GM23338 (cell line): ENCODE results near the gene PSMA5. TPM values are rescaled to one million over a fixed set of nuclear protein-coding genes. Genes with fewer than 3 reads are reported as not detected.

ENCODE experiments used
- ATAC-seq: fragments of 200-7000 bp; cut with Tn5 transposase; 3 replicates; pipeline ENCODE4 v1.9.1; 2020
- DNase-seq: peaks from one replicate; pipeline ENCODE4 v3.0.0-alpha.2; 2015; ENCODE audit warnings: low spot score
- H2AFZ ChIP-seq: fragments of 200-600 bp; sonication (generic); 2 replicates; pipeline ENCODE4 v1.8.0; 2016; ENCODE audit warnings: antibody characterized with exemption, mild to moderate bottlenecking, moderate library complexity
- H3F3A ChIP-seq: fragments of 200-600 bp; sonication (generic); replicated peaks from 2 replicates; pipeline ENCODE4 v1.8.0; 2017; ENCODE audit warnings: antibody characterized with exemption, mixed run types, low read depth
- H3K27ac ChIP-seq: fragments of 200-600 bp; sonication (generic); 2 replicates; pipeline ENCODE4 v1.6.1; 2016; ENCODE audit warnings: low read depth
- H3K27me3 ChIP-seq: fragments of 200-600 bp; sonication (generic); 2 replicates; pipeline ENCODE4 v1.8.0; 2016; ENCODE audit warnings: mild to moderate bottlenecking, mixed run types, moderate library complexity; ENCODE audit not compliant: insufficient read depth
- H3K36me3 ChIP-seq: fragments of 200-600 bp; sonication (generic); 2 replicates; pipeline ENCODE4 v1.8.0; 2016; ENCODE audit warnings: mild to moderate bottlenecking; ENCODE audit not compliant: insufficient read depth
- H3K4me1 ChIP-seq: fragments of 200-600 bp; sonication (generic); 2 replicates; pipeline ENCODE4 v1.8.0; 2016; ENCODE audit warnings: mild to moderate bottlenecking, moderate library complexity; ENCODE audit not compliant: insufficient read depth
- H3K4me2 ChIP-seq: fragments of 200-600 bp; sonication (generic); 2 replicates; pipeline ENCODE4 v1.7.1; 2017; ENCODE audit warnings: mixed run types
- H3K4me3 ChIP-seq: fragments of 200-600 bp; sonication (generic); 2 replicates; pipeline ENCODE4 v1.6.1; 2016; ENCODE audit warnings: mixed run types
- H3K79me2 ChIP-seq: fragments of 200-600 bp; sonication (generic); replicated peaks from 2 replicates; pipeline ENCODE4 v1.8.0; 2017; ENCODE audit warnings: mild to moderate bottlenecking; ENCODE audit not compliant: insufficient read depth
- H3K9me2 ChIP-seq: fragments of 200-600 bp; sonication (generic); 2 replicates; pipeline ENCODE4 v1.8.0; 2017; ENCODE audit not compliant: insufficient read depth
- H4K20me1 ChIP-seq: fragments of 200-600 bp; sonication (generic); replicated peaks from 2 replicates; pipeline ENCODE4 v1.8.0; 2017; ENCODE audit warnings: mild to moderate bottlenecking; ENCODE audit not compliant: insufficient read depth
- H3K27ac Mint-ChIP-seq: 2 replicates; pipeline ENCODE4 v1.8.0; 2020; ENCODE audit warnings: inconsistent platforms, mild to moderate bottlenecking, moderate library complexity, mixed read lengths
- H3K27me3 Mint-ChIP-seq: 3 replicates; pipeline ENCODE4 v1.8.0; 2022; ENCODE audit warnings: low read depth, mild to moderate bottlenecking, moderate library complexity, mixed read lengths, inconsistent platforms; ENCODE audit not compliant: insufficient read depth, poor library complexity
- H3K36me3 Mint-ChIP-seq: 3 replicates; pipeline ENCODE4 v1.8.0; 2021; ENCODE audit warnings: low read depth, mild to moderate bottlenecking, inconsistent platforms, moderate library complexity, mixed read lengths
- H3K4me1 Mint-ChIP-seq: 3 replicates; pipeline ENCODE4 v1.8.0; 2020; ENCODE audit warnings: mild to moderate bottlenecking, inconsistent platforms, mixed read lengths
- H3K4me3 Mint-ChIP-seq: 3 replicates; pipeline ENCODE4 v1.8.0; 2021; ENCODE audit warnings: moderate library complexity, mild to moderate bottlenecking, inconsistent platforms, mixed read lengths
- H3K9me3 Mint-ChIP-seq: 3 replicates; pipeline ENCODE4 v1.8.0; 2020; ENCODE audit warnings: moderate library complexity, mild to moderate bottlenecking, inconsistent platforms, mixed read lengths
- CREB1 ChIP-seq: fragments of 250-450 bp; sonication (Bioruptor Pico); IDR thresholded peaks from 2 replicates; pipeline ENCODE4 v1.5.0; 2020; ENCODE audit warnings: low read depth, mild to moderate bottlenecking, moderate library complexity
- CTCF ChIP-seq, 2 experiments: fragments of 200-600 bp in 1 of 2; sonication (generic) in 1 of 2; conservative IDR thresholded peaks; 2 replicates each; pipeline versions ENCODE4 v1.5.1 to v1.6.1; 2016 to 2017; ENCODE audit warnings: antibody characterized with exemption in 2 of 2, low read depth in 2 of 2, mild to moderate bottlenecking in 2 of 2, moderate library complexity in 1 of 2
- ETS1 ChIP-seq: IDR thresholded peaks from 2 replicates; pipeline ENCODE4 v1.6.1; 2016; ENCODE audit warnings: antibody characterized with exemption
- EZH2 ChIP-seq: fragments of 200-600 bp; sonication (generic); IDR thresholded peaks from one replicate; pipeline ENCODE4 v1.8.0; 2017; ENCODE audit warnings: antibody characterized with exemption, mild to moderate bottlenecking, low read depth; ENCODE audit not compliant: unreplicated experiment
- EZH2phosphoT487 ChIP-seq: fragments of 200-600 bp; sonication (generic); IDR thresholded peaks from one replicate; pipeline ENCODE4 v1.8.1; 2018; ENCODE audit warnings: antibody characterized with exemption; ENCODE audit not compliant: unreplicated experiment
- JUNB ChIP-seq: IDR thresholded peaks from one replicate; pipeline ENCODE4 v1.6.1; 2016; ENCODE audit warnings: antibody characterized with exemption; ENCODE audit not compliant: unreplicated experiment
- NANOG ChIP-seq: IDR thresholded peaks from 2 replicates; pipeline ENCODE4 v1.6.1; 2016; ENCODE audit warnings: antibody characterized with exemption, borderline replicate concordance
- POLR2AphosphoS5 ChIP-seq: IDR thresholded peaks from 2 replicates; pipeline ENCODE4 v1.6.1; 2016; ENCODE audit warnings: antibody characterized with exemption, low read depth
- REST ChIP-seq: IDR thresholded peaks from one replicate; pipeline ENCODE4 v1.6.1; 2018; ENCODE audit warnings: antibody characterized with exemption; ENCODE audit not compliant: unreplicated experiment
- ZNF114 ChIP-seq: fragments of 250-450 bp; sonication (Bioruptor Pico); IDR thresholded peaks from 2 replicates; pipeline ENCODE4 v1.5.0; 2020; ENCODE audit warnings: mild to moderate bottlenecking, moderate library complexity
- ZNF331 ChIP-seq: fragments of 250-450 bp; sonication (Bioruptor Pico); IDR thresholded peaks from 2 replicates; pipeline ENCODE4 v1.5.0; 2020; ENCODE audit warnings: low read depth, mild to moderate bottlenecking, moderate library complexity
- polyA plus RNA-seq: library from polyadenylated mRNA; unstranded; fragments of >200 nt; fragmentation: Nextera tagmentation; extraction: Ambion mirVana; gene quantifications from 2 replicates; pipeline ENCODE4 v1.2.1, GENCODE V29; 2016
- total RNA-seq: library from RNA; depleted of rRNA; stranded (reverse); fragments of >200 nt; shearing (Covaris generic); gene quantifications from 2 replicates; pipeline ENCODE4 v1.2.3, GENCODE V29; 2014

The PSMA5 gene
- total and polyA plus RNA-seq, 2 experiments from 2014 or later, result 104 to 126 TPM

- TF ChIP-seq REST (no peak), POLR2AphosphoS5 (no peak), ETS1 (no peak), EZH2 (no peak), ZNF114 (CRISPR knock-in tag) (no peak)
Measured at GRCh38 chr1:109383087-109383779, 43.0 kb downstream of the PSMA5 start (continued).

- peaks cover 7% of the 10 kb centered on the region; the same call in 2 of the 3 replicates for H3K36me3 Mint-ChIP-seq
- H3K4me3 Mint-ChIP-seq, result no peak overlapping the region
- peaks cover 89% of the 10 kb centered on the region for H3K79me2 ChIP-seq
- DNase-seq (no peak), ATAC-seq (no peak)
- no peak overlapping the region for H2AFZ ChIP-seq
- H4K20me1 ChIP-seq, result peaks cover 6% of the 10 kb centered on the region; the same call in 1 of the 2 replicates
- H3K9me2 ChIP-seq, result no peaks in the 10 kb centered on the region
- H3K9me3 Mint-ChIP-seq, result no peaks in the 10 kb centered on the region
- H3K27ac Mint-ChIP-seq, result no peak overlapping the region
- no peaks in the 10 kb centered on the region for H3K36me3 ChIP-seq
- H3F3A ChIP-seq, result no peaks in the 10 kb centered on the region; the same call in 1 of the 2 replicates
- peaks cover 33% of the 10 kb centered on the region for H3K4me1 ChIP-seq
- no peak overlapping the region for H3K4me3 ChIP-seq
- peaks cover 28% of the 10 kb centered on the region for H3K4me1 Mint-ChIP-seq
- no peaks in the 10 kb centered on the region for H3K27me3 Mint-ChIP-seq
- H3K4me2 ChIP-seq, result no peak overlapping the region
- no peaks in the 10 kb centered on the region for H3K27me3 ChIP-seq
- no peak overlapping the region for H3K27ac ChIP-seq
- TF ChIP-seq CTCF (conservative IDR thresholded peaks at IDR 0.05; ENCODE audit: low read depth in 2 of 2) (no peak), POLR2AphosphoS5 (no peak), REST (no peak), NANOG (no peak), ETS1 (no peak), ZNF331 (no peak), JUNB (no peak), CREB1 (CRISPR knock-in tag) (no peak), EZH2phosphoT487 (no peak), ZNF114 (CRISPR knock-in tag) (no peak), EZH2 (no peak)
Measured at GRCh38 chr1:109381573-109381972, 44.7 kb downstream of the PSMA5 start.
